ENCODE results near the gene BSN. TPM values are rescaled to one million over a fixed set of nuclear protein-coding genes. Genes with fewer than 3 reads are reported as not detected.

BSN gene
- total RNA-seq, 2 donors from 2014 or later, result 0.17 to 0.21 TPM

DNA sequence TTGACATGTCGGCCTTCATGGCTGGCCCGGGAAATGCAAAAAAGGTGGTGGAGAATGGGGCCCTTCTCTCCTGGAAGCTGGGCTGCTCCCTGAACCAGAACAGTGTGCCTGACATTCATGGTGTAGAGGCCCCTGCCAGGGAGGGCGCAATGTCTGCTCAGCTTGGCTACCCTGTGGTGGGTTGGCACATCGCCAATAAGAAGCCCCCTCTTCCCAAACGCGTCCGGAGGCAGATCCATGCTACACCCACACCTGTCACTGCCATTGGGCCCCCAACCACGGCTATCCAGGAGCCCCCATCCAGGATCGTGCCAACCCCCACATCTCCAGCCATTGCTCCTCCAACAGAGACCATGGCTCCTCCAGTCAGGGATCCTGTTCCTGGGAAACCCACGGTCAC, 23.1 kb upstream of the BSN start:
- peaks cover 7% of the 10 kb centered on the region for H3K36me3 ChIP-seq
- no peak for DNase-seq
- no peaks in the 10 kb centered on the region for H3K4me1 ChIP-seq
- H3K27me3 ChIP-seq, result no peaks in the 10 kb centered on the region
- no peak overlapping the region for H3K9ac ChIP-seq (ENCODE audit: low read depth in 2 of 2, low read length in 2 of 2)
- H3K27ac ChIP-seq, result no peak overlapping the region
- intact Hi-C loops (cut with DNase I), result no loop called here
- no peaks in the 10 kb centered on the region for H3K9me3 ChIP-seq
- TF ChIP-seq, protein P1, sequence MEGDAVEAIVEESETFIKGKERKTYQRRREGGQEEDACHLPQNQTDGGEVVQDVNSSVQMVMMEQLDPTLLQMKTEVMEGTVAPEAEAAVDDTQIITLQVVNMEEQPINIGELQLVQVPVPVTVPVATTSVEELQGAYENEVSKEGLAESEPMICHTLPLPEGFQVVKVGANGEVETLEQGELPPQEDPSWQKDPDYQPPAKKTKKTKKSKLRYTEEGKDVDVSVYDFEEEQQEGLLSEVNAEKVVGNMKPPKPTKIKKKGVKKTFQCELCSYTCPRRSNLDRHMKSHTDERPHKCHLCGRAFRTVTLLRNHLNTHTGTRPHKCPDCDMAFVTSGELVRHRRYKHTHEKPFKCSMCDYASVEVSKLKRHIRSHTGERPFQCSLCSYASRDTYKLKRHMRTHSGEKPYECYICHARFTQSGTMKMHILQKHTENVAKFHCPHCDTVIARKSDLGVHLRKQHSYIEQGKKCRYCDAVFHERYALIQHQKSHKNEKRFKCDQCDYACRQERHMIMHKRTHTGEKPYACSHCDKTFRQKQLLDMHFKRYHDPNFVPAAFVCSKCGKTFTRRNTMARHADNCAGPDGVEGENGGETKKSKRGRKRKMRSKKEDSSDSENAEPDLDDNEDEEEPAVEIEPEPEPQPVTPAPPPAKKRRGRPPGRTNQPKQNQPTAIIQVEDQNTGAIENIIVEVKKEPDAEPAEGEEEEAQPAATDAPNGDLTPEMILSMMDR (IDR thresholded peaks at IDR 0.05), result no peak
- no peak overlapping the region for H3K4me3 ChIP-seq

GRCh38 chr3:49531715-49532114, 22.6 kb upstream of the BSN start:
- H3K9me3 ChIP-seq, result no peaks in the 10 kb centered on the region
- no peak overlapping the region for H3K4me3 ChIP-seq
- TF ChIP-seq, protein P1 (IDR thresholded peaks at IDR 0.05), result no peak
- no peaks in the 10 kb centered on the region for H3K4me1 ChIP-seq
- H3K36me3 ChIP-seq, result peaks cover 7% of the 10 kb centered on the region
- DNase-seq, result no peak
- H3K27me3 ChIP-seq, result no peaks in the 10 kb centered on the region
- H3K27ac ChIP-seq, result no peak overlapping the region
- no peak overlapping the region for H3K9ac ChIP-seq (ENCODE audit: low read depth in 2 of 2, low read length in 2 of 2)
- intact Hi-C loops (cut with DNase I), result no loop called here

DNA sequence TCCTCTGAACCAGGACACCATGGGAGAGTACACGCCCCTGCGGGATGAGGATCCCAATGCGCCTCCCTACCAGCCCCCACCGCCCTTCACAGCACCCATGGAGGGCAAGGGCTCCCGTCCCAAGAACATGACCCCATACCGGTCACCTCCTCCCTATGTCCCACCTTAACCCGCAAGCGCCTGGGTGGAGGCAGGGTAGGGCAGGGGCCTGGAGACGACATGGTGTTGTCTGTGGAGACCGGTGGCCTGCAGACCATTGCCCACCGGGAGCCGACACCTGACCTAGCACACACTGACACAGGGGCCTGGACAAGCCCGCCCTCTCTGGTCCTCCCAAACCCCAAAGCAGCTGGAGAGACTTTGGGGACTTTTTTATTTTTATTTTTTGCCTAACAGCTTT, 21.2 kb upstream of the BSN start:
- TF ChIP-seq, protein P1 (IDR thresholded peaks at IDR 0.05), result no peak
- H3K27ac ChIP-seq, result no peak overlapping the region
- H3K4me1 ChIP-seq, result no peaks in the 10 kb centered on the region
- no peaks in the 10 kb centered on the region for H3K9me3 ChIP-seq
- no peak overlapping the region for H3K4me3 ChIP-seq
- no peak overlapping the region for H3K9ac ChIP-seq (ENCODE audit: low read depth in 2 of 2, low read length in 2 of 2)
- no peaks in the 10 kb centered on the region for H3K27me3 ChIP-seq
- H3K36me3 ChIP-seq, result peaks cover 7% of the 10 kb centered on the region
- DNase-seq, result no peak
- intact Hi-C loops (cut with DNase I), result no loop called here

DNA sequence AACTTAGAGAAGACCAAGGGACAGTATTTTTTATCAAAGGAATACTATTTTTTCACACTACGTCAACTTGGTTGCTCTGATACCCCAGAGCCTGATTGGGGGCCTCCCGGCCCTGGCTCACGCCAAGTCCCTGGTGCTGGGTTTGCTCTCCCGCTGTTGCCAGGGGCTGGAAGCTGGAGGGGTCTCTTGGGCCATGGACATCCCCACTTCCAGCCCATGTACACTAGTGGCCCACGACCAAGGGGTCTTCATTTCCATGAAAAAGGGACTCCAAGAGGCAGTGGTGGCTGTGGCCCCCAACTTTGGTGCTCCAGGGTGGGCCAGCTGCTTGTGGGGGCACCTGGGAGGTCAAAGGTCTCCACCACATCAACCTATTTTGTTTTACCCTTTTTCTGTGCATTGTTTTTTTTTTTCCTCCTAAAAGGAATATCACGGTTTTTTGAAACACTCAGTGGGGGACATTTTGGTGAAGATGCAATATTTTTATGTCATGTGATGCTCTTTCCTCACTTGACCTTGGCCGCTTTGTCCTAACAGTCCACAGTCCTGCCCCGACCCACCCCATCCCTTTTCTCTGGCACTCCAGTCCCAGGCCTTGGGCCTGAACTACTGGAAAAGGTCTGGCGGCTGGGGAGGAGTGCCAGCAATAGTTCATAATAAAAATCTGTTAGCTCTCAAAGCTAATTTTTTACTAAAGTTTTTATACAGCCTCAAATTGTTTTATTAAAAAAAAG, 20.3 kb upstream of the BSN start:
- no peak for DNase-seq
- Histone ChIP-seq H3K27ac (no peak overlapping the region), H3K4me1 (no peaks in the 10 kb centered on the region), H3K4me3 (no peak overlapping the region), H3K36me3 (peaks cover 7% of the 10 kb centered on the region), H3K27me3 (no peaks in the 10 kb centered on the region), H3K9ac (ENCODE audit: low read depth in 2 of 2, low read length in 2 of 2) (no peak overlapping the region), H3K9me3 (no peaks in the 10 kb centered on the region)
- TF ChIP-seq, protein P1 (IDR thresholded peaks at IDR 0.05), result no peak
- intact Hi-C loops (cut with DNase I), result no loop called here

GRCh38 chr3:49534581-49535441, 19.5 kb upstream of the BSN start:
- H3K36me3 ChIP-seq, result peaks cover 7% of the 10 kb centered on the region
- no peak overlapping the region for H3K27ac ChIP-seq
- intact Hi-C loops (cut with DNase I), result no loop called here
- no peak overlapping the region for H3K9ac ChIP-seq (ENCODE audit: low read depth in 2 of 2, low read length in 2 of 2)
- no peak overlapping the region for H3K4me3 ChIP-seq
- H3K9me3 ChIP-seq, result no peaks in the 10 kb centered on the region
- TF ChIP-seq, protein P1 (IDR thresholded peaks at IDR 0.05), result no peak
- no peaks in the 10 kb centered on the region for H3K4me1 ChIP-seq
- no peaks in the 10 kb centered on the region for H3K27me3 ChIP-seq
- no peak for DNase-seq

All from colonic mucosa (tissue), 4 donors.